ENCODE measurements around the gene HEXIM1. TPM values are rescaled to one million over a fixed set of nuclear protein-coding genes. Genes with fewer than 3 reads are reported as not detected.

Gene HEXIM1
- total RNA-seq, 4 donors from 2014 or later, result 22.2 to 35.2 (median 29.7) TPM

DNA sequence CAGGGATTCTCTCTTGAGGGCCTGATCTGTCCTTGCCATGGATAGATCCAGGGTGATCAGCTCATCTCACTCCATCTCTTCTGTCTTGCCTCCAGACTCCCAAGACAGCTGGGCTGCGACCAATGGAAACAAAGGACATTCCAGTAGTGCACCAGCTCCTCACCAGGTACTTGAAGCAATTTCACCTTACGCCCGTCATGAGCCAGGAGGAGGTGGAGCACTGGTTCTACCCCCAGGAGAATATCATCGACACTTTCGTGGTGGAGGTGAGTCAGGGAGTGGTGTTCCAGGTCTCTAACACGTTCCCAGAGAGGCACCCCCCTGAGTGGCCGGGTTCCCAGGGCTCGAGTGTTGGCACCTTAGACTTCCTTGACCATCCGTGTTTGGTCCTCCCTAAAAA, 45.4 kb upstream of the HEXIM1 start:
- no peak for DNase-seq (ENCODE audit: low spot score in 2 of 2)
- H3K36me3 ChIP-seq, result peaks cover 2 to 94% (median 49%) of the 10 kb centered on the region in 3 donors
- peak overlapping the region in 2 of 4 donors; percentile 55 to 76 for H3K27ac ChIP-seq
- H3K9me3 ChIP-seq, result no peaks in the 10 kb centered on the region
- H3K4me3 ChIP-seq, result no peak overlapping the region
- TF ChIP-seq, protein P1, sequence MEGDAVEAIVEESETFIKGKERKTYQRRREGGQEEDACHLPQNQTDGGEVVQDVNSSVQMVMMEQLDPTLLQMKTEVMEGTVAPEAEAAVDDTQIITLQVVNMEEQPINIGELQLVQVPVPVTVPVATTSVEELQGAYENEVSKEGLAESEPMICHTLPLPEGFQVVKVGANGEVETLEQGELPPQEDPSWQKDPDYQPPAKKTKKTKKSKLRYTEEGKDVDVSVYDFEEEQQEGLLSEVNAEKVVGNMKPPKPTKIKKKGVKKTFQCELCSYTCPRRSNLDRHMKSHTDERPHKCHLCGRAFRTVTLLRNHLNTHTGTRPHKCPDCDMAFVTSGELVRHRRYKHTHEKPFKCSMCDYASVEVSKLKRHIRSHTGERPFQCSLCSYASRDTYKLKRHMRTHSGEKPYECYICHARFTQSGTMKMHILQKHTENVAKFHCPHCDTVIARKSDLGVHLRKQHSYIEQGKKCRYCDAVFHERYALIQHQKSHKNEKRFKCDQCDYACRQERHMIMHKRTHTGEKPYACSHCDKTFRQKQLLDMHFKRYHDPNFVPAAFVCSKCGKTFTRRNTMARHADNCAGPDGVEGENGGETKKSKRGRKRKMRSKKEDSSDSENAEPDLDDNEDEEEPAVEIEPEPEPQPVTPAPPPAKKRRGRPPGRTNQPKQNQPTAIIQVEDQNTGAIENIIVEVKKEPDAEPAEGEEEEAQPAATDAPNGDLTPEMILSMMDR (IDR thresholded peaks at IDR 0.05), result no peak
- no peak for TF ChIP-seq EP300 (IDR thresholded peaks at IDR 0.05)
- TF ChIP-seq POLR2A (IDR thresholded peaks at IDR 0.05), result no peak
- 85 to 90% methylated on average over 9 of the region's 9 CpGs for WGBS, 2 donors
- H3K4me1 ChIP-seq, result peaks cover 0 to 61% (median 22%) of the 10 kb centered on the region in 4 donors
- H3K27me3 ChIP-seq, result no peaks in the 10 kb centered on the region

DNA sequence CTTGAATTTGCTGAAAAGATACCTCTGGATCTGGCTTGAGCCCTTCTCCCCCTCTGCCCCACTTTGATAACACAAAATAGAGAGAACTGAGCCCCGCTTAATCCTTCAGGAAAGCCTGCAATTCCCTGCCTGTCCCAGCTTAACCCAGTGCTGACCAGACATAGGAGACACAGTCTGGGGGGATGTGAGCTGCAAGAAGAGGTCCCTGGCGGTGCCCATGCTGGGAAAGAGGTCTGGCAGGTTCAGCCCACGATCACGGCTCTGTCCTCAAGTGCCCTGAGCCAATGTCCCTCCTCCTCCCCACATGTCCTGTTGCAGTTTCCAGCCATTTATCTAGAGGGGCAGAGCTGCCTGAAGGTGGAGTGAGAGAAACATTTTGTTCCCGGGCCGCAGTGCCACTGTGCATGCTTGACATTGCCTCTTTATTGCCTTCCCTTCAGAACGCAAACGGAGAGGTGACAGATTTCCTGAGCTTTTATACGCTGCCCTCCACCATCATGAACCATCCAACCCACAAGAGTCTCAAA, 44.9 kb upstream of the HEXIM1 start:
- DNase-seq (ENCODE audit: low spot score in 2 of 2), result no peak
- TF ChIP-seq POLR2A (IDR thresholded peaks at IDR 0.05) (no peak), EP300 (IDR thresholded peaks at IDR 0.05) (no peak)
- TF ChIP-seq, protein P1 (IDR thresholded peaks at IDR 0.05), result no peak
- peaks cover 0 to 61% (median 18%) of the 10 kb centered on the region in 4 donors for H3K4me1 ChIP-seq
- no peaks in the 10 kb centered on the region for H3K27me3 ChIP-seq
- peaks cover 2 to 94% (median 44%) of the 10 kb centered on the region in 3 donors for H3K36me3 ChIP-seq
- H3K4me3 ChIP-seq, result no peak overlapping the region
- H3K9me3 ChIP-seq, result no peaks in the 10 kb centered on the region
- WGBS, 2 donors, result 79 to 80% methylated on average over 9 of the region's 9 CpGs
- H3K27ac ChIP-seq, result peak overlapping the region in 1 of 4 donors; percentile 55

DNA sequence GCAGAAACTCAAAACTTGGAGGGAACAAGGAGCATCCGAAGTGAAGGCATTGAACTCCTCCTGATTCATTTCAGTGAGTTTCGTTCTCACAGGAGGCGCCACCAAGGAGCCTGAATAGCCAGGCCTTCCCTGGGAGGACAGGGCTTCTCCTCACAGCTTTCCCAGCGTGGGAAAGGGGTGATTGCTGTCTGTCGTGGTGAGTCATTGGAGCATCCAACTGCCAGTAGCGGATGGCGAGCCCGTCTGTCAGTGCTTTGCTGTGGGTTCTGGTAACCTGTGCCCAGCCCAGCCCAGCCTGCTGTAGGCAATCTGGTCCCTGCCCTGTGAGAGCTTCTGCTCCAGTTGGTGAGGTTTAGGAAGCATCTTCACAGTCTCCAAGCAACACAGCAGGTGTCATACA, 44.2 kb upstream of the HEXIM1 start:
- H3K27me3 ChIP-seq, result no peaks in the 10 kb centered on the region
- DNase-seq (ENCODE audit: low spot score in 2 of 2), result no peak
- peaks cover 0 to 61% (median 12%) of the 10 kb centered on the region in 4 donors for H3K4me1 ChIP-seq
- peaks cover 2 to 97% (median 41%) of the 10 kb centered on the region in 3 donors for H3K36me3 ChIP-seq
- H3K4me3 ChIP-seq, result no peak overlapping the region
- WGBS, 2 donors, result 81 to 88% methylated on average over 7 to 8 of the region's 8 CpGs
- H3K9me3 ChIP-seq, result no peaks in the 10 kb centered on the region
- TF ChIP-seq, protein P1 (IDR thresholded peaks at IDR 0.05), result no peak
- no peak for TF ChIP-seq EP300 (IDR thresholded peaks at IDR 0.05)
- no peak for TF ChIP-seq POLR2A (IDR thresholded peaks at IDR 0.05)
- no peak overlapping the region for H3K27ac ChIP-seq

DNA sequence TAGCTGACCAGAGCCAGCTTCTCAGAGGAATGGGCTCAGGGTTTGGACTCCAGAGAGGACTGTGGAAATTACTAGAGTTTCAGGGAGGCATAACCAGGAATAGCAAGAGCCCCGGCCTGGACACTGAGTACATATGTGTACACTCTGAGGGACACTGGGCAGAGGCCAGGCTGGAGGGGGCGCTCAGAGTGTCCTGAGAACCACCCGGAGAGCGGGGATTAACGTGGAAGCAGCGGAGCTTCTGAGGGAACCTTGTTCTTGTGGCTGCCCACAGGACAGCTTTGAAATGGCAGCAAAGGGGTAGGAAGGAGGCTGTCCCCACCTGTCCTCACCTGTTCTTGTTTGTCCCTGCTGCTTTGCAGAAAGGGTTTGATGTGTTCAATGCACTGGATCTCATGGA, 43.8 kb upstream of the HEXIM1 start:
- TF ChIP-seq POLR2A (IDR thresholded peaks at IDR 0.05), result no peak
- TF ChIP-seq, protein P1 (IDR thresholded peaks at IDR 0.05), result no peak
- no peak for TF ChIP-seq EP300 (IDR thresholded peaks at IDR 0.05)
- Histone ChIP-seq H3K27ac (no peak overlapping the region), H3K36me3 (peaks cover 2 to 98% (median 41%) of the 10 kb centered on the region in 3 donors), H3K4me1 (peaks cover 0 to 61% (median 12%) of the 10 kb centered on the region in 4 donors), H3K27me3 (no peaks in the 10 kb centered on the region), H3K9me3 (no peaks in the 10 kb centered on the region), H3K4me3 (no peak overlapping the region)
- DNase-seq (ENCODE audit: low spot score in 2 of 2), result no peak
- 87 to 96% methylated on average over 6 of the region's 6 CpGs for WGBS, 2 donors

DNA sequence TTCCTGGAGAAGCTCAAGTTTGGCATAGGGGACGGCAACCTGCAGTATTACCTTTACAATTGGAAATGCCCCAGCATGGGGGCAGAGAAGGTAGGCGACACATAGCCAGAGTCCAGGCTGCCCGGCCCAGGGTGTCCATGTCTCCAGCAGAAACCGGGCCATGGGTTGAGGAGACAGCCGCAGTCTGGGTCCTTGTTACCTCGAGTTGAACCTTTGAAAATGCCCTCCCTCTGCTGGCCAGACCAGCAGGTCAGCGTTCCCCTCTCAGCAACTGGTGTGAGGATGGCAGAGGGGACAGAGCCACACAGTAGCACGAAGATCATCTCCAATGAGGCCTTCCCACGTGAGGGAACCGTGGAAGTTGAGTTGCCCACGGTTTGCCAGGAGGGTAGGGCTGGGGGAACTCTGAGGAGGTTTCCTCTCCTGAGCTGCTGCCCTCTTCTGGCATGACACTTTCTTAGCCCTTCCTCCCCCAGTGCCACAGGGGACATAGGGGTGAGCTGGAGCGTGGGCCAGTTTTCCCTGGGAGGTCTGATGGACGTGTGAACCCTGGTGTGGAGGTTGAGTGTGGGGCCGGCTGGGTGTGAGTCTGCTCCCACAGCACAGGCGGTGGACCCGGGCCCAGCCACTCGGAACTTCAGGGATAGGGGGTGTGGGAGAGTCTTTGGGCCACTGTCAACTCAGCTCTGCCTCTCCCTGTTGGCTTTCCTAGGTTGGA, 43.2 kb upstream of the HEXIM1 start:
- TF ChIP-seq POLR2A (IDR thresholded peaks at IDR 0.05), result no peak
- no peak for TF ChIP-seq EP300 (IDR thresholded peaks at IDR 0.05)
- no peak for DNase-seq (ENCODE audit: low spot score in 2 of 2)
- Histone ChIP-seq H3K4me1 (peaks cover 0 to 66% (median 12%) of the 10 kb centered on the region in 4 donors), H3K27me3 (no peaks in the 10 kb centered on the region), H3K27ac (peak overlapping the region in 2 of 4 donors; percentile 8 to 43), H3K36me3 (peaks cover 2 to 95% (median 37%) of the 10 kb centered on the region in 3 donors), H3K9me3 (no peaks in the 10 kb centered on the region), H3K4me3 (no peak overlapping the region)
- 78 to 81% methylated on average over 16 to 17 of the region's 17 CpGs for WGBS, 2 donors

Measured in tibial nerve (tissue), 4 donors.